NCI-H1092 (cell line): ENCODE results near the gene NUCKS1.

ENCODE experiments used
- DNase-seq: peaks from one replicate; lab custom pipeline; 2025; lab: John Stamatoyannopoulos, UW

NUCKS1 gene

DNA sequence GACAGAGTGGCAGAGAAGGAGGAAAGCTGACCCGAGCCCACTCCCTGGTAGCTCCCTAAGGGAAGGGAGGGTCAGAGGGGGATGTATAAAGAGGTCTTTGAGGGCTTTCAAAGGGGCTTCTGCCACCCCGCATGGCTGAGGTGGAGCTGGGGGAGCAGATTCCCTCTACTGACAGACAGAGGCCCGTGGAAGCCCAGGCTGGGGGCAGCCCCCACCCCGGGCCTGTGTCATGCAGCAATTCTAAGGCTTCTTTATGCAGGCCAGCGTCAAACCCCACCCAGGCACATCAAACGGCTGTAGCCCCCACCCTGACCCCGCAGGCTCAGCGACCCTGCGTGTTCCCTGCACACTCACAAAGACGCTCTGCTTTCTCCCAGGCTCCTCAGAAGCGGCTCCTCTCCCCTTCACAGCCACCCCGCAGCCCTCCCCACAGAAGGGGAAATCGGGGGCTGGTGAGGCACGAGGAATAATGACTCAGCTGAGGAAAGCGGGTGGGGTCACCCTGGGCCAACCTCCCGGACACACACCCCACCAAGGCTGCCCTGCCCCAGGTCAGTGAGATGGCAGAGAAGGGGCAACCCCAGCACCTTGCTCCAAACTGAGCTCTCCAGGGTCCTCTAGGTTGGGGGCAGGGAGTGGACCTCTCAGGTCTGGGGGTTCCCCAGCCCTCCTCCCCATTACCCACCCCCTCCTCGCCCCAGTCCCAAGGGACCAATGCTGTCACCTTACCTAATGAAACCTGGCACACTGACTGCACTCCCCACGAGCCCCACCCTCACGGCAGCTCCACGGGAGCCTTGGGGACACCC lies 80.4 kb downstream of the NUCKS1 start:
- no peak for DNase-seq

- DNase-seq, result no peak
These were observed 81.0 kb downstream of the NUCKS1 start for GRCh38 chr1:205668951-205669340.

DNA sequence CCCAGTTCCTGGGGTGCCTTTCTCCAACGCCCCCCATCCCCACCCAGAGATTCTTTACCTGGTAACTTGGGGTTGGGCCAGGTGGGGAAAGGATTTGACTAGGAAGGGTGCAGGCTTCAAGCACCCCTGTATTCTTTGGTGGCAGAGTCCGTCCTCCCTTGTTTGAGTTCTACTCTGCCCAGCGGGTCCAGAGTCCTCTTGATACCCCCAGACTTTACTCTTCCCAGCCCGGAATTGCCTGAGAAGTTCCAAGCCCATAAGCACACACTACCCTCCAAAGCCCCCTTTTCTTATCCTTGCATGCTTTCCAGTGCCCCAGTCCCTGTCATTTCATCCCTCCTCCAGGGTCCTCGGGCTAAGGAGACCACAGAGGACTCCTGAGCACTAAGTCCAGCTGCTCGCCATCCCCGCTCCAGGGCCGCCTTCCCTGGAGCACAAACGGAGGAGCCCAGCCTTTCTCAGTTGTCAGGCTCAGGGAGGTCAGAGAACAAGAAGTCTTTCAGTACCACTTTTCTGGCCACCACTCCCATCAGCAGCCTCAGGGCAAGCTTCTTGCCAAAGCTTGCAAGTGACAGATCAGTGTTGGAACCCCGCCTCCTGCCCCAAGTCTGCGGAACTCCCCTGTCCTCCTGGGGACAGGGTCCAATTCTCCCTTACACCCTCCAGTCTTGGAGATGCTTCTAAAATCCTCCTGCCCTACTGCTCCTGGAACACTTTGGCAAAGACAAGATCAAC lies 81.9 kb downstream of the NUCKS1 start:
- DNase-seq, result no peak

DNA sequence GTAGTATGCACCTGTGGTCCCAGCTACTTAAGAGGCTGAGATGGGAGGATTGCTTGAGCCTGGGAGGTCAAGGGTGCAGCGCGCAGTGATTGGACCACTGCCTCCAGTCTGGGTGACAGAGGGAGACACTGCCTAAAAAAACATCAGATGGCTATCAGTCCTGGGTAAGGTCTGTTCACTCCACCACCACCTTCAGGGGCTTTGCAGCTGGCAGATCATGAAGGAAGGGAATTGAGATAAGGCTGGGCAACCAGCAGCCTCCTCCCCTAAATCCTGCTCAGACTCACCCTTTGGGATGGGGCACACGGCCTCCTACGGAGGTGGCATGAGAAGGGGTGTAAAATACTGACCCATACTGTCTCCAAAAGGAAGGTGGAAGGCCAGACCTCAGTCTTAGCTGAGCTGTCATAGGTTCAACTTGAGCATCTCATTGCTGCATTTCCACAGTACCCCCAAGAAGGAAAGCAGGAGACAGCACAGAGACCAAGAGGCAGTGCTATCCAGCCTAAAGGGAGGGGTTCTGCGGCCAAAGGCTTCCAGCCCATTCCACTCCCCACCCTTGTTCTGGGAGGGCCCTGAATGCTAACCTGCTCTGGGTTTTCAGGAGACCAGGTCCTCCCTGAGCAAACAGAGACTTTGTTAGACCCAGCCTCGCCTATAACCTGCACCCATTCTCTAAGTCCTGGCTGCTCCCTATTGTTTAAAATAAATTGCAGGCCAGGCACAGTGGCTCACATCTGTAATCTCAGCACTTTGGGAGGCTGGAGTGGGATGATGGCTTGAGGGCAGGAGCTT lies 83.4 kb downstream of the NUCKS1 start:
- no peak for DNase-seq

DNA sequence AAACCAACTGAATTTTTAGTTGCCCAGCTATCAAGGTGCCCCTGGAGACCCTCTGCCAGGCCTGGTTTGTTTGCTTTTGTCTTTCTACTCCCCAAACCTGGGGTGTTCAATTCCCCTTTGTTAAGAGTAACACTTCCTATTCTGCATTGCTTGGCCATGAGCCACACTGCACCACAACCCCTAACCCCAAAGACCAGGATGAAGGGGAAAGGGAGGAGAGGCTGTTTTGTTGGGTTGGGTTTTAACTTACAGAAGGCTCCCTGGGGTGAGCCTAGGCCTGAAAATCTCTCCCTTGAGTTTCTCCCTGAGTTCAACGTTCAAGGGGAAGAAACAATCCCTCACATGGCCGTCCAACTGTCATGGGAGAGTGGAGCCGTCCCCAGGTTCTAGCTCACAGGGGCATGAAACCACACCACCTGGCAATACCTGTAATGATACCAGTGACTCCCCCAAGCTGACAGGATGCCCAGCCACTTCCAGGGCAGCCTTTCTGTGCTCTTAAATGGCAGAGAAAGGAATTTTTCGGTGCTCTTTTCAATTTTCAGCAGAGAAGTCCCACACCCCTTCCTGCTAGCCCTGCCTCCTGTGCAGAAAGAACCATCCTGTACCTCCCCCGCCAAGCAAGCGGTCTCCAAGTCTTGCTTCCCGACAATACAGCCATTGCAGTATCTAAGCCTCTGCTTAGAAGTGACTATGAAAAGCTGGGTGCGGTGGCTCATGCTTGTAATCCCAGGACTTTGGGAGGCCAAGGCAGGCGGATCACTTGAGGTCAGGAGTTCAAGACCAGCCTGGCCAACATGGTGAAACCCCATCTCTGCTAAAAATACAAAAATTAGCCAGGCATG lies 84.6 kb downstream of the NUCKS1 start:
- DNase-seq, result peak; percentile 36

GRCh38 chr1:205664399-205665017 lies 85.5 kb downstream of the NUCKS1 start:
- peak; percentile 80 for DNase-seq

DNA sequence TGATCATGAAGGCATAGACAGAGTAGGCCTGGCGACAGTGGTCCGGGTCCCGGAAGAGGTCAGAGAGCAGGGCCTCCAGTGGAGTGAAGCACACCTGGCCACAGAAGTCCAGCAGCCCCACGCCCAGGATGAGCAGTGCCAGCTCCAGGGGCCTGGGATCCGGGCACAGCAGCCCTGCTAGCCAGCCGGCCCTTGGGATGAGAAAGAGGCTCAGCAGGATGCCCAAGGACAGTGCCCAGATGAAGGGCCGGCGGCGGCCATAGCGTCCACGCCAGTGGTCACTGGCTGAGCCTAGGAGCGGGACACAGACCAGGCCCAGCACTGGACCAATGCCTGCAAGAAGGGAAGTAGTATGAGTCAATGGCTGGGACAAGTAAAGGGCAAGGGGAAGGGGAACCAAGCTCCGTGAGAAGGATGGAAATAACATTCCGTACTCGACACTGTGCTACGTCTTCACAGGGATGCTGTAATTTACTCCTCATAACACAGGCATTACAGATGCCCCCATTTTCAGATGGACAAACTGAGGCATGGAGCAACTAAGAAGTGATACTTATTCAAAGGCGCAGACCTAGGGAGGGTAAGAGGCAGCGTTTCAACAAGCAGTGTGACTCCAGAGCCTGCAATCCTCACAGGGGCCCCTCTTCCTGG lies 86.6 kb downstream of the NUCKS1 start:
- DNase-seq, result no peak
